Fibroblast of peridontal ligament (primary cell): ENCODE measurements around the gene THAP5.

Experiments
- DNase-seq: peaks from one replicate; pipeline ENCODE4 v3.0.0-alpha.2; 2010; ENCODE audit errors: extremely low read depth

The THAP5 gene

GRCh38 chr7:108535257-108535656, 34.2 kb downstream of the THAP5 start:
- DNase-seq: no peak

- no peak for DNase-seq
These were observed 35.8 kb downstream of the THAP5 start for GRCh38 chr7:108533712-108534111.

DNA sequence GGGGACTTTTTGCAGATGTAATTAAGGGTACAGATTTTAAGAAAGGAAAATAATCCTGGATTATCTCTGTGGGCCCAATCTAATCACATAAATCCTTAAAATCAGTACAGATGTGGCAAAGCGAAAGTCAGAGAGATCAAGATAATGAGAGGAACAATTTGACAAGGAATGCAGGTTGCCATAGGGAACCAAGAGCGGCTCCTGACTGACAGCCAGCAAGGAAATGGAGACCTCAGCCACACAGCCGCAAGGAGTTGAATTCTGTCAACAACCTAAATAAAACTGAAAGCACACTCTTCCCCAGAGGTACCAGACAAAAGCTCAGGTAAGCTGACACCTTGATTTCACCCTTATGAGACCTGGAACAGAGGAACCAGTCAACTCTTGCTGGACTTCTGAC, 40.2 kb downstream of the THAP5 start:
- no peak for DNase-seq

- DNase-seq: no peak
These were observed 41.3 kb downstream of the THAP5 start for GRCh38 chr7:108528183-108528712.

GRCh38 chr7:108526768-108527017, 42.8 kb downstream of the THAP5 start:
- DNase-seq: no peak

- peak; percentile 99 for DNase-seq
These were observed 43.3 kb downstream of the THAP5 start, which contains the start of gene PNPLA8 for GRCh38 chr7:108525985-108526767. PNPLA8 (minus strand) TSS chr7:108526135; CDS start chr7:108515491, 10,644 bp downstream.

GRCh38 chr7:108525327-108525984, 44.0 kb downstream of the THAP5 start:
- peak; percentile 82 for DNase-seq

- DNase-seq: no peak
These were observed 46.7 kb downstream of the THAP5 start for GRCh38 chr7:108522780-108523179.

- no peak for DNase-seq
These were observed 51.6 kb downstream of the THAP5 start for GRCh38 chr7:108517951-108518350.

- DNase-seq: no peak
These were observed 53.9 kb downstream of the THAP5 start for GRCh38 chr7:108515630-108516029.

- peak; percentile 8 for DNase-seq
These were observed 54.5 kb downstream of the THAP5 start for GRCh38 chr7:108515013-108515412.
